Fibroblast of the aortic adventitia (primary cell): ENCODE results near the gene C3orf70. TPM values are rescaled to one million over a fixed set of nuclear protein-coding genes. Genes with fewer than 3 reads are reported as not detected.

Experiments used
- DNase-seq: peaks from one replicate; pipeline ENCODE4 v3.0.0-alpha.2; 2010; ENCODE audit warnings: low read depth
- H3K4me3 ChIP-seq: 2 replicates; pipeline ENCODE4 v1.5.1; 2011; ENCODE audit warnings: low read depth, mild to moderate bottlenecking, control low read depth, low read length, moderate library complexity
- total RNA-seq: library from RNA; depleted of rRNA; stranded (reverse); fragments of >200 nt; gene quantifications from 2 replicates; pipeline ENCODE4 v1.2.3, GENCODE V29; 2012; ENCODE audit warnings: low replicate concordance
- TF ChIP-seq, protein P1 (sequence below): IDR thresholded peaks from 2 replicates; pipeline ENCODE4 v1.5.1; 2011; ENCODE audit warnings: mild to moderate bottlenecking, low read length, control low read depth, inconsistent platforms; ENCODE audit not compliant: insufficient read depth

The C3orf70 gene
- total RNA-seq, 1 donor = 1.1 TPM

DNA sequence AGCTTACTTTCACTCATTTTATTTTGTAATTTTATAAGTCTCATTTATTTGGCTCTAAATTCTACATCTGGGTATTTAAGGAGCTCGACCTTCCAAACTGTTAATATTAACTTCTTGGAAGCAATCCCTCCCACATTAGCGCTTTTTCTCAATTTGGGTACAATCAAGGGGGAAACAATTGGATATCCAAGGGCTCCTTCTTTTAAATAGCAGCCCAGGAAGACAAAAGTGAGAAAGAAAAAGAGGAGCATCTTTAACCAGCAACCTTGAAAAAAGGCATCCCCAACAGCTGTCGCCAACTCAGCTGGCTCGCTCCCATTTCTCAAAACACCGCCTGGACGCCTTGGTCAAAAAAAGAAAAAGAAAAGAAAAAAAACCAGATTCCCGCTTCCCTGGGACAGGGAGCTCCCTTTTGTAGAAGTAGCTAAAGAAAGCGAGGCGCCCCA lies 873 bp downstream of the C3orf70 start:
- DNase-seq = no peak
- TF ChIP-seq, protein P1, sequence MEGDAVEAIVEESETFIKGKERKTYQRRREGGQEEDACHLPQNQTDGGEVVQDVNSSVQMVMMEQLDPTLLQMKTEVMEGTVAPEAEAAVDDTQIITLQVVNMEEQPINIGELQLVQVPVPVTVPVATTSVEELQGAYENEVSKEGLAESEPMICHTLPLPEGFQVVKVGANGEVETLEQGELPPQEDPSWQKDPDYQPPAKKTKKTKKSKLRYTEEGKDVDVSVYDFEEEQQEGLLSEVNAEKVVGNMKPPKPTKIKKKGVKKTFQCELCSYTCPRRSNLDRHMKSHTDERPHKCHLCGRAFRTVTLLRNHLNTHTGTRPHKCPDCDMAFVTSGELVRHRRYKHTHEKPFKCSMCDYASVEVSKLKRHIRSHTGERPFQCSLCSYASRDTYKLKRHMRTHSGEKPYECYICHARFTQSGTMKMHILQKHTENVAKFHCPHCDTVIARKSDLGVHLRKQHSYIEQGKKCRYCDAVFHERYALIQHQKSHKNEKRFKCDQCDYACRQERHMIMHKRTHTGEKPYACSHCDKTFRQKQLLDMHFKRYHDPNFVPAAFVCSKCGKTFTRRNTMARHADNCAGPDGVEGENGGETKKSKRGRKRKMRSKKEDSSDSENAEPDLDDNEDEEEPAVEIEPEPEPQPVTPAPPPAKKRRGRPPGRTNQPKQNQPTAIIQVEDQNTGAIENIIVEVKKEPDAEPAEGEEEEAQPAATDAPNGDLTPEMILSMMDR = no peak

DNA sequence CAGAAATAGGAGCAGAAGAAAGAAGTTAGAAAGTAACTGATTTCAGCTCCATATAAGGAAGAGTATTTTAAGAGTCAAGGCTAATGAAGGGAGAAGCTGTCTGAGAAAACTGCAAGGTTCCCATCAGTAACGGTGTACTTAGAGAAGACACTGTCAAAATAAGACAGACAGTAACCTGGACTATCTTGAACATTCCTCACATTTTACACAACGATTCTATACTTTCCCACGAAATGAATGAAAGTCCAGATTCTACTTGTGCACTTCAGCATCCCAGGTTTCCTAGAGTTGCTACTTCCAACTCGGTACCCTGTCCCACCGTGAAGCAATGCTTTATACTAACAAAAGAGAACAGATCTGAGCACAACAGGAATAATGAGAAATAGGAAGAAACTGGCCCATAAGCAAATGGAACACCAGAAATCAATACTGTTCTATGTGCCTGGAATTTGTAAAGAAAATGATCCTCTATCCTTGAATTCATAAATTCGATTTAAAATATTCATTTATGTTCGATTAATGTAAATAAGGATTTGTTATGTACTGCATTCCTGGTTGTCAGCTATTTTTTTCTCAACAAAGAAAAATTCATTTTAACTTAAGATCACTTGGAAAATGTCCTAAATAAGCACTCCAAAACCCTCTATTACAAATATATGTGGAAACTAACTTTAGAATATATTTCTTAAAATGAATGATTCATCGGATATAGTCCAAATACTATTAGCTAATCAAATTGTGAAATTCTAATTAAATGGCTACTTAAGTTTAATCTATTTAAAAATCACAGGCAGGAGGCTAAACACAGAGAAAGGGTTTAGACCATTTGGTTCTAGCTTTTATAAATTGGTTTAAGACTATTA lies 1.5 kb downstream of the C3orf70 start:
- H3K4me3 ChIP-seq = no peak overlapping the region
- TF ChIP-seq, protein P1 = no peak
- DNase-seq = no peak

More for the DNA sequence above, 873 bp downstream of the C3orf70 start:
- no peak overlapping the region for H3K4me3 ChIP-seq

DNA sequence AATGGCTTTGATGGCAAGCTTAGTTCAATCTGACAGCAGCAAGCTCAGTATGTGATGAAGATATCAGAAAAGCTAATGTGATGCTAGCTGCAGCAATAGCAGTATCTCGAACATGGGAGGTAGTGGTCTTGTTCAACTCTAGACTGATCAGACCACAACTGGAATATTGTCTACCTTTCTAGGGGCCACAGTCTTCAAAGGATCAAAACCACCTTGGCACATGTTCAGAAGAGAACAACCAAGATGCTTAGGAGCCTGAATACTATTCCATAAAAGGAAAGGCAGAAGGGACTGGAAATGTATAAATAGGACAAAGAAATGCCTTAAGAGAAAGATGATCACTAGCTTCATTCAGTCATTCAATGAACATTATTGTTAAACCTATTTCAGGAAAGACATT lies 2.3 kb downstream of the C3orf70 start:
- TF ChIP-seq, protein P1 = no peak

DNA sequence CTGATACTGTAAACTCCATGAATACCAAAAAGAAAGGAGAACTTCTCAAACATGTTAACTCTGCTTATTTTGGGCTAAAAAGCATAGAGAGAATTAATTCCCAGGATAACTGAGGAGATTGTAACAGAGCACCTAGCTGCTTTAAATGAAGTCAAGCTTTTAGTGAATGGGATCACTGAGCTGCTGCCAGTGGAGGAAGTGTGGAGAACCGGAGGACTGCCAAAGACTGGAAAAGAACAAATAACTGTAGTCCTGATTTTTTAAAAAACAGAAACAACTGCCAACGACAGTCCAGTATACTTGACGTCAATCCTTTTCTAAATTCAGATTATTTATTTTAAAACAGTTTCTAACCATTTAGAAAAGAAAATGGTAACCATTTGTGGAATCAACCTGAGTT lies 3.3 kb downstream of the C3orf70 start:
- no peak overlapping the region for H3K4me3 ChIP-seq
- DNase-seq = no peak
- TF ChIP-seq, protein P1 = no peak

More for the DNA sequence above, 2.3 kb downstream of the C3orf70 start:
- DNase-seq = no peak
- H3K4me3 ChIP-seq = no peak overlapping the region

DNA sequence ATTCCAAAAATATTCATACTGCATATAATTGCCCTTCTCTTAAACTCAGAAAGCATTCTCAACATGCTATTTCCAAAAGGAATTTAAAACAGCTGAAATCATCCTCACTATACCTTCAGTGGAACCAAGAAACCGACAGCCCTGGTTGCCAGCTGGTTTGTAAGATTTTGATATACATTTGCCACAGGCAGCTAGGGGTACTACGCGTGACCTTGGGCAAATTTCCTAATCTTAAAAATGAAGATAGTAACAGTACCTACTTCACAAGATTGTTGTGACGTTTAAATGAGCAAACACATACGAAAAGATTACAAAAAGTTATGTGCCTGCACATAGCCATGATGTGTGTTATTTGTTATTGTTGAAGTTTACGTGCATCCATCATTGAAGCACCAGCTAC lies 7.3 kb downstream of the C3orf70 start:
- no peak for DNase-seq
- H3K4me3 ChIP-seq = no peak overlapping the region
- TF ChIP-seq, protein P1 = no peak

DNA sequence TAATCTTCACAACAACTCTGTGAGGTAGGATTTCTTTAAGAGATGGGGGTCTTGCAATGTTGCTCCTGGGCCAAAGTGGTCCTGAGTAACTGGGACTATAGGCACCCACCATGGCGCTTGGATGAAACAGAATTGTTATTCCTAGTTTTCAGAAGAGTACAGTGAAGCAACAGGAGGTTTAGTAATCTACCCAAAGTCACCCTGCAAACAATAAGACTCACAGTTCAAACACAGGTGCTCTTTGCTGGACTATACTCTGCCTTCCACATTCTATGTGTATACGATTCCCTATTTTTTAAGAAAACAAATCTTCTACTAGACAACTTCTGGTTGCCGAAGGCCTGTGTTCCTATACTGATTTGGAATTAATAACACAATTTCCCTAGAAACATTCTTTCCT lies 8.1 kb downstream of the C3orf70 start:
- H3K4me3 ChIP-seq = no peak overlapping the region
- no peak for DNase-seq
- TF ChIP-seq, protein P1 = no peak

DNA sequence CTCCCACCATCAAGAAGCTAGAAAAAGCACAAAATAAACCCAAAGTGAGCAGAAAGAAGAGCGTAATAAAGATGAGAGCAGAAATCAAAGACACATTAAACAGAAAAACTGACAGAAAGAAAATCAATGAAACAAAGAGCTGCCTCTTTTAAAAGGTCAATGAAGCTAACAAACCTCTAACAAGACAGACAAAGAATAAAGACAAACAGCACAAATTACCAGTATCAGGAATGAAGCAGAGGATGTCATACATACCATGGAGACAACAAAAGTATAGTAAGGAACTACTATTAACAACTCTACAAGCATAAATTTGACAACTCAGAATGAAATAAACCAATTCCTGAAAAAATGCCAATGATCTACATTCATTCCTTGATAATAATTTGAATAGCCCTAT lies 15.0 kb downstream of the C3orf70 start:
- TF ChIP-seq, protein P1 = no peak
- no peak overlapping the region for H3K4me3 ChIP-seq
- no peak for DNase-seq
